ENCODE measurements around the gene EGFL6. TPM values are rescaled to one million over a fixed set of nuclear protein-coding genes. Genes with fewer than 3 reads are reported as not detected.

EGFL6 gene
- total RNA-seq, 1 donor from 2014 or later = 2.3 TPM

GRCh38 chrX:13550346-13550745 lies 19.1 kb upstream of the EGFL6 start:
- peaks cover 7% of the 10 kb centered on the region for H3K27me3 ChIP-seq (ENCODE audit: control insufficient read depth, insufficient read depth, low read length)
- TF ChIP-seq CTCF (IDR thresholded peaks at IDR 0.05; ENCODE audit: insufficient read depth, low read length, poor library complexity, severe bottlenecking) = no peak
- no peak for DNase-seq (ENCODE audit: low read depth)
- H3K4me3 ChIP-seq (ENCODE audit: low read depth, low read length) = no peak overlapping the region
- no peaks in the 10 kb centered on the region for H3K36me3 ChIP-seq (ENCODE audit: control insufficient read depth, insufficient read depth, low read length)

- Histone ChIP-seq H3K36me3 (ENCODE audit: control insufficient read depth, insufficient read depth, low read length) (no peaks in the 10 kb centered on the region), H3K27me3 (ENCODE audit: control insufficient read depth, insufficient read depth, low read length) (peaks cover 5% of the 10 kb centered on the region), H3K4me3 (ENCODE audit: low read depth, low read length) (no peak overlapping the region)
- no peak for TF ChIP-seq CTCF (IDR thresholded peaks at IDR 0.05; ENCODE audit: insufficient read depth, low read length, poor library complexity, severe bottlenecking)
- no peak for DNase-seq (ENCODE audit: low read depth)
These were observed 17.8 kb upstream of the EGFL6 start for GRCh38 chrX:13551610-13552009.

GRCh38 chrX:13552892-13553291 lies 16.5 kb upstream of the EGFL6 start:
- Histone ChIP-seq H3K4me3 (ENCODE audit: low read depth, low read length) (no peak overlapping the region), H3K36me3 (ENCODE audit: control insufficient read depth, insufficient read depth, low read length) (no peaks in the 10 kb centered on the region), H3K27me3 (ENCODE audit: control insufficient read depth, insufficient read depth, low read length) (peaks cover 5% of the 10 kb centered on the region)
- no peak for TF ChIP-seq CTCF (IDR thresholded peaks at IDR 0.05; ENCODE audit: insufficient read depth, low read length, poor library complexity, severe bottlenecking)
- no peak for DNase-seq (ENCODE audit: low read depth)

- peaks cover 35% of the 10 kb centered on the region for H3K27me3 ChIP-seq (ENCODE audit: control insufficient read depth, insufficient read depth, low read length)
- H3K4me3 ChIP-seq (ENCODE audit: low read depth, low read length) = no peak overlapping the region
- TF ChIP-seq CTCF (IDR thresholded peaks at IDR 0.05; ENCODE audit: insufficient read depth, low read length, poor library complexity, severe bottlenecking) = no peak
- no peak for DNase-seq (ENCODE audit: low read depth)
- no peaks in the 10 kb centered on the region for H3K36me3 ChIP-seq (ENCODE audit: control insufficient read depth, insufficient read depth, low read length)
These were observed 3.9 kb upstream of the EGFL6 start for GRCh38 chrX:13565511-13565910.

- peaks cover 36% of the 10 kb centered on the region for H3K27me3 ChIP-seq (ENCODE audit: control insufficient read depth, insufficient read depth, low read length)
These were observed 832 bp downstream of the EGFL6 start for GRCh38 chrX:13570261-13570605.

More at GRCh38 chrX:13570261-13570605, 832 bp downstream of the EGFL6 start:
- Histone ChIP-seq H3K36me3 (ENCODE audit: control insufficient read depth, insufficient read depth, low read length) (no peaks in the 10 kb centered on the region), H3K4me3 (ENCODE audit: low read depth, low read length) (no peak overlapping the region)
- no peak for TF ChIP-seq CTCF (IDR thresholded peaks at IDR 0.05; ENCODE audit: insufficient read depth, low read length, poor library complexity, severe bottlenecking)
- no peak for DNase-seq (ENCODE audit: low read depth)

Measured in kidney epithelial cell (primary cell).